ENCODE results near the gene TMEM263.
"Not testable (repeated sequence)": the region's sequence is repeated elsewhere in the genome, so short reads cannot be mapped to it uniquely, and the experiment has no call there.

Gene TMEM263

GRCh38 chr12:106955377-106956047 is at the start of gene TMEM263:
Gene TMEM263, plus strand, starts transcription at chr12:106955907. Its CDS starts 11,210 bp downstream, at chr12:106967117.
- peak; percentile 96 for DNase-seq

- no peak for DNase-seq
Observed at GRCh38 chr12:106906715-106907114, 49.0 kb upstream of the TMEM263 start.

GRCh38 chr12:106907411-106907810 is 48.3 kb upstream of the TMEM263 start:
- no peak for DNase-seq

GRCh38 chr12:106907846-106908245 is 47.9 kb upstream of the TMEM263 start:
- no peak for DNase-seq

DNA sequence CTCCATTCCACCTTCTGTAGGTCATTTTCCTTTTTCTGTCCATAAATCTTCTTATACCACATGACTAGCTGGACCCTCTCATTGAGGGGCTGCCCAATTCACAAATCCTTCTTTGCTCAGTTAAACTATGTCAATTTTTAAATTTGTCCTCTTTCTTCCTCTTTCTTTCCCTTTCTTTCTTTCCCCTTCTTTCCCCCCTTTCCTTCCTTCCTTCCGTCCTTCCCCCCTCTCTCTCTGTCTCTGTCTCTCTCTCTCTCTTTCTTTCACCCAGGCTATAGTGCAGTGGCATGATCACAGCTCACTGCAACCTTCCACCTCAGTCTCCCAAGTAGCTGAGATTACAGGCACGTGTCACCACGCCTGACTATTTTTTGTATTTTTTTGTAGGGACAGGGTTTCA is 47.1 kb upstream of the TMEM263 start:
- no peak for DNase-seq

DNA sequence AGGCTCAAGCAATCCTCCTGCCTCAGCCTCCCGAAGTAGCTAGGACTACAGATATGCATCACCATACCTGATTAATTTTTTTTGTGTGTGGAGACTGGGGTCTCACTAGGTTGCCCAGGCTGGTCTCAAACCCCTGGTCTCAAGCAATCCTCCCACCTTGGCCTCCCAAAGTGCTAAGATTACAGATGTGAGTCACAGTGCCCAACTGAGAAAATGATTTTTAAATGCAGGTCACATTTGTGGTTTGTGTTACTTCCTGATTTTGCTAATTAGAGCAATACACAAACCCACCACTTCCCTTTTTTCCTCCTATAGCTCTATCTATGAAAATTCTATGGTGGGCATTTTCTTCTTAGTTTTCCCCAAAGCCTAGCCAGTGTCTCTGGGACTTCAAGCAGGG is 45.5 kb upstream of the TMEM263 start:
- no peak for DNase-seq

GRCh38 chr12:106911581-106911980 is 44.1 kb upstream of the TMEM263 start:
- DNase-seq = no peak

GRCh38 chr12:106913456-106913855 is 42.3 kb upstream of the TMEM263 start:
- DNase-seq = no peak

DNA sequence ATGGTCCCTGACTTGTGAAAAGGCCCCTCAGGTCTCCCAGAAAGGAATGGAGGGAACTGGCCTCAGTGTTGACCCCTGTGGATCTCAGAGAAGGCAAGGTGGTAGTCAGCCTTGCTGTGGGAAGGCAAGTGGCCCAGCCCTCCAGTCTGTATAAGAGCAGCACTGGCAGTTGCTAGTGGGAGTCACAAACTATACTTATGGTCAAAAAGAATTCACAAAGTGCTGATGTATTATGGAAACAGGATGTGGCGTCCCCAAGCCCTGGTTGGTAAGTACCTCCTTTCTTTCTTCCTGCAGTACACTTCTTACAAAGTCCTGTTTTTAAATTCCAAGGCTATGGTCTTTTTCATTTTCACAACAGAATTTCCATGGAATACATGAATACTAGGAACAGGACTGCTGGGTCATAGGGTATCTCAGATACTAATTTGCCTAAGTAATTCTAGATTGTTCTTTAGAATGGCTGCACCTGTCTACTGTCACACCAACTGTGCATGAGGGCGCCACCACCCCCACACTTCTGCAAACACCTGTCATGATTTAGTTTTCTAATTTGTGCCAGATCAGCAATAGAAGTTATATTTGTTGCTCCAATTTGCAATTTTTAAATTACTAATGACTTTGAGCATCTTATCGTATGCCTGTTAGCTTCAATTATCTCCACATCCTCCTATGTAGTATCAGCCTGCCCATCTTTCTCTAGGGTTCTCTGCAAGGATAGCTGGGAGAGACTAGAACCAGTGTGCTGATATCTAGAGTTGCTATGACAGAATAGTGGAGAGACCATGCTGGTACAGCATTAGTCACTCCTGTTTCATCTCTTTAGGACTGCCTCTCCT is 40.7 kb upstream of the TMEM263 start:
- DNase-seq = peak; percentile 12

DNA sequence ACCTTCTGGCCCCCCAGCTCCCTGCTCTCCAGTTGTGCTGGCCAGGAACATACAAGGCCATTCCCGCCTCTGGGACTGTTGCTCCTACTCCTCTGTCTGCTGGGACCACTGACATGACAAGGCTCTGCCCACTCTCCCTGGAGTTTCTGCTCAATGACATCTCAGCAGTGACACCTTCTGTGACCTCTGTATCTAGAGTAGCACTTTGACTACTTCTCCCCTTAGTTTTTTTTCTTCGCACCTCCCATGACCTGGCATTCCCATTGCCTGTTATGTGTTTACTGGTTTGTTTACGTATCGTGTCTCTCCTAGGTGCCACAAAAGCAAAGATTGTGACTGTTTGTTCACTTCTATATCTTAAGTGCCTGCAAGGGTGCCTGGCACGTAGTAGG is 40.1 kb upstream of the TMEM263 start:
- DNase-seq = no peak

DNA sequence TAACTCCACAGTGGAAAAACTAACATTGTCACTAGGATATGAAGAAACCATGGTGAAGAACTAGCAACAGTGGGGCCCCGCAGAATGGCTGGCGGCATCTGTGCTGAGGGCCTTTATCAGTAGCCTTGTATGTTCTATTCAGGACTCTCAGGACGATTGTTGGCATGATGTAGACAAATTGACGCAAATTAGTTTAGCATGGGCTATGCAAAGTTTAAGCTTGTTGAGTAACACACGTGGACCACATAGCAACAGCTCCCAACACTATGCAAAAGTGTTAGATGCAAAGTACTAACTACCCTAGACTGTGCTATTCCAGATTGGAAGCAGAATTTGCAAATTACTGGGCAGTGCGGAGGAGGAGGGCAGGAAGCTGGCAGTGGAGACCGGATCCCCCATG is 38.2 kb upstream of the TMEM263 start:
- no peak for DNase-seq

- no peak for DNase-seq
Observed at GRCh38 chr12:106918746-106919145, 37.0 kb upstream of the TMEM263 start.

GRCh38 chr12:106919910-106920544 is 35.7 kb upstream of the TMEM263 start:
- DNase-seq = peak; percentile 58

- not testable (repeated sequence) for DNase-seq
Observed at GRCh38 chr12:106921976-106922375, 33.7 kb upstream of the TMEM263 start.

- DNase-seq = not testable (repeated sequence)
Observed at GRCh38 chr12:106923594-106923993, 32.1 kb upstream of the TMEM263 start.

DNA sequence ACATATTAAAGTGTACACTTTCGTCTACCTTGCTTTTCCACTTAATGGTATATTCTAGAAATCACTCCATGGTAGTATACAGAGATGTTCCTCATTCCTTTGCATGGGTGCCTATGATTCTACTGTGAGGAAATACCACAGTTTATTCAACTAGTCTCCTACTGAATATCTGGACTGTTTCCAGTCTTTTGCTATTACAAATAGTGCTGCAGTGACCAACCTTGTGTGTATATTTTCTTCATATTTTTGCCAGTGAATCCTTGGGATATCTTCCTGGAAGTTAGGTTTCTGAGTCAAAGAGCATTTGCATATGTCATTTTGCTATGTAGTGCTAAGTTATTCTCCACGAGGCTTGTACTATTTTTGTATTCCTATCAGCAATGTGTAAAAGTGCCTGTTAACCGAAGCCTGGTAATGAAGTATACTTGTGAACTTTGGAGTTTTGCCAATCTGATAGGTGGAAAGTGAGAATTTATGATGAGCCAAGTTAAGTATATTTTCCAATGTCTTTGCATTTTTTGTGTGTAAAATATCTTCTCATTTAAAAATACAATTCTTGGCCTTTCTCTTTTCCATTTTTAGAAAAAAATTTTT is 31.3 kb upstream of the TMEM263 start:
- no peak for DNase-seq

DNA sequence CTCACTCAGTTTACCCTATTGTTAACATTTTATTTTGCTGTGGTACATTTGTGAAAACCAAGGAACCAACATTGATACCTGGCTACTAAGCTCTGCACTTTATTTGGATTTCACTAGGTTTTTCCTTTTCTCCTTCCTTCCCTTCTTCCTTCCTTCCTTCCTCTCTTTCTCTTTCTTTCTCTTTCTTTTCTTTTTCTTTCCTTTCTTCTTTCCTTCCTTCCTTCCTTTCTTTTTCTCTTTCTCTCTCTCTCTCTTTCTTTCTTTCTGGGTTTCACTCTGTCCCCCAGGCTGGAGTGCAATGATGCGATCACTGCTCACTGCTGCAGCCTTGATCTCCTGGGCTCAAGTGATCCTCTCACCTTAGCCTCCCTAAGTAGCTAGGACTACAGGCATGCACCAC is 29.1 kb upstream of the TMEM263 start:
- DNase-seq = no peak

DNA sequence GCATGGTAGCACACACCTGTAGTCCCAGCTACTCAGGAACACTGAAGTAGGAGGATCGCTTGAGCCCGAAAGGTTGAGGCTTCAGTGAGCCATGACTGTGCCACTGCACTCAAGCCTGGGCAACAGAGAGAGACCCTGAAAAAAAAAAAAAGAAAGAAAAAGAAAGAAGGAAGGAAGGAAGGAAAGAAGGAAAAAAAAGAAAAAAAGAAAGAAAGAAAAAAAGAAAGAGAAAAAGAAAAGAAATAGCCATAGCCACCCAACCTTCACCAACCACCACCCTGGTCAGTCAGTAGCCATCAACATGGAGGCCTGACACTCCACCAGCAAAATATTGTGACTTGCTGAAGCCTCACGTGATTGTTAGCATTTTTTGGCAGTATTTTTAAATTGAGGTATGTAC is 21.4 kb upstream of the TMEM263 start:
- DNase-seq = no peak

DNA sequence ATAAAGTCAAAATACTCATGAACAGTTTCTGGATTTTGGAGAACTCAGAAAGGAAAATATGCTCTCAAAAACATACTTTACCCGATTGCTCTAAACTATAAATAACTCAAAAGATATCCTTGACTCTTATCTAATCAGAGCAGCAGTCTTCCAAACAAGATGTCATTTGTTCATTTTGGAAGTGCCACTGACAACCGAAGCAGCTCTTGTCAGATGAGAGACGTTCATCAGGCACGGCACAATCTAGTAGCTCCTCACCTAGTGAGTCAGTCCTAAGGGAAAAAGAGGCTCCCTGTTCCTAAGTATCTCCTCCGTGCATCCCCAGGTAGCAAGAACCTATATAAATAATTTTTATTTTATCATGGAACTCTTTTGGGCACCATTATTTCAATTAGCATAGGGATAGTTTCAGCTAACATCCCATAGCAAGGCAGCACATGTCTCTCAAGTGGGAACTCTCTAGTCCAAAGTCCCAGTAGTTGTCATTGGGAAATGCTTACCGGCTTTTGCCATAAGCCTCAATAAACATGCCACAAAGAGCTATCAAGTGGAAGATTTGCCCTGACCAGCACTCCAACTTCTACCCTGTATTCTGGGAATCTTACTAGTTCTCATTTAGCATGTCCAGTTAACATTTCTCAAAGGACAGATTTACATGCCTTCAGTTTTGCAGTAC is 14.1 kb upstream of the TMEM263 start:
- no peak for DNase-seq

GRCh38 chr12:106942775-106943174 is 12.9 kb upstream of the TMEM263 start:
- DNase-seq = no peak

DNA sequence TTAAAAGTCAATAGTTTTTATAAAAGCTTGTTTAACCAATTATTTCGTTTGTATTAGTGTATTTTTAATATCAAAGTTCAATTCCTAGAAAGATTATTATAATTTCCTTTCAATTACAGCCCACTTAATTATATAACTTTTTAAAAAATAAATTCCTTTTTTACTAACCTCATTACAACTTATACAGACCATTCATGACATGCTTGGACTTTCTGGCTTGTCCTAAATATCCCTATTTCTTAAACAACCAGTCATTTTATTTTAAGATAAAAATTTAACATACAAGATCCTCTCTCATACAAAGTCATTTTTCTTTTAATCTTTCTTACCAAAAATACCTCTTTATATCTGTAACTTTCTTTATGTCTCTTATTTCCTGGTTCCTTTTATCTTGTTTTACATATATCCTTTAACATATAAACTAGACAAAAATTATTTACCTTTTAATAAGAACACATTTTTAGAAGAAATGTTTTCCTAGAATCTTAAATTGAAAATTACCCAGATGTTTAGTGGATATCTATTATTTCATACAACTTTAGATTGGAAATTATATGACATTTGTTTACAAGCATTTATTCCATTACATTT is 10.4 kb upstream of the TMEM263 start:
- no peak for DNase-seq

GRCh38 chr12:106947461-106947860 is 8.2 kb upstream of the TMEM263 start:
- no peak for DNase-seq

- DNase-seq = no peak
Observed at GRCh38 chr12:106950591-106950990, 5.1 kb upstream of the TMEM263 start.
